ENCODE results near the gene APC.
A peak's percentile ranks its signal among the peaks of the same experiment; 100 is the strongest.
"Not testable (repeated sequence)": the region's sequence is repeated elsewhere in the genome, so short reads cannot be mapped to it uniquely, and the experiment has no call there.

Gene APC

DNA sequence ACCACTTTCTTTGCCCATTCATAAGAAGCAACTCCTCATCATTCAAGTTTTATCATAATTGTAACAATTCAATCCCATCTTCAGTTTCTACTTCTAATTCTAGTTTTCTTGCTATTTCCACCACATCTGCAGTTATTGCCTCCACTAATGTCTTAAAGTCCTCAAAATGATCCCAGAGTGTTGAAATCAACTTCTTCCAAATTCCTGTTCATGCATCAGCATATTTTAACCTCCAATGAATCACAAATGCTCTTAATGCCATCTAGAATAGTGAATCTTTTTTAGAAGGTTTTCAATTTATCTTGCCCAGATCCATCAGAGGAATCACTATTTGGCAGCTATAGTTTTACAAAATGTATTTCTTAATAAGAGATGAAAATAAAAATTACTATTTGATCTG lies 120.2 kb downstream of the APC start:
- TF ChIP-seq CTCF (IDR thresholded peaks at IDR 0.05; ENCODE audit: low read length, missing control alignments) = no peak
- DNase-seq (ENCODE audit: low read depth) = no peak
- H3K4me3 ChIP-seq (replicated peaks; ENCODE audit: low read depth, low read length) = no peak overlapping the region

GRCh38 chr5:112860571-112860928 lies 122.9 kb downstream of the APC start:
- not testable (repeated sequence) for DNase-seq (ENCODE audit: low read depth)
- H3K4me3 ChIP-seq (replicated peaks; ENCODE audit: low read depth, low read length) = peak overlapping the region; percentile 98

DNA sequence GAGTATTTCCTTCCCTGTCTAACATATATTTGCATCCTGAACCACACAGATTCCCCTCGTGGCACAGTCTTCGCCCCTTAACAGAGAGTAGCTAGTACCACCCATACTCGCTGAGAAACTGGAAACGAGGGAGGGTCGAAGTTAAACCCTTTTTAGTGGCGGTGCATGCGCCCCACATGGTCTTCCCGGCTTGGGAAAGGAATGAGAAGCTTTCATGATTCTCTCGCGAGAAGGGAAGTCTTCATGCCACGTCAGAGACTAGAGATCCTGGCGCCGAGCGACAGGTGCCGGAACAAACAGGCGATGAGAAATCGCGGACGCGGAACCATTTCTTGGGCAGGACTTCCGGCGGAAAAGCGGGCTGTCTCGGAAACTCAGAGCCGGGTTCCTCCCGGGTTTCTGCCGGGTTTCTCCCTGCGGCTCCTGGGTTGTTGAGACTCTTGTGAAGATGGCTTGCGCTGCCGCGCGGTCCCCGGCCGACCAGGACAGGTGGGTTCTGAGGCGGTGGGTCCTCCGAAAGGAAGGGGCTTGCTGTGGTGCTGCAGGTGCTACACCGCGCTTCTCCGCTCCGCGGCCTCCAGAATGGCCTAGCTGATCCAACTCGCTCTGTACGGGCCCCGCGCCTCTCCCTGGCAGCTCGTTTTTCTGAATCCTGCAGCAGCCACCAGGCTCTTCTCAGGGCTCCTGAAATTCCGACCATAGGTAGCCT lies 123.4 kb downstream of the APC start, which contains the start of gene SRP19:
Gene SRP19 (plus strand): TSS at position 359 of the 709 bp plus-strand sequence. CDS start 90 bp downstream, at position 449.
- H3K4me3 ChIP-seq (replicated peaks; ENCODE audit: low read depth, low read length) = peak within 1 kb of the TSS; percentile 98
- no peak for TF ChIP-seq CTCF (IDR thresholded peaks at IDR 0.05; ENCODE audit: low read length, missing control alignments)
- peak; percentile 98 for DNase-seq (ENCODE audit: low read depth)

- no peak for TF ChIP-seq CTCF (IDR thresholded peaks at IDR 0.05; ENCODE audit: low read length, missing control alignments)
- DNase-seq (ENCODE audit: low read depth) = no peak
- peak overlapping the region; percentile 98 for H3K4me3 ChIP-seq (replicated peaks; ENCODE audit: low read depth, low read length)
Observed at GRCh38 chr5:112861638-112861985, 123.9 kb downstream of the APC start.

DNA sequence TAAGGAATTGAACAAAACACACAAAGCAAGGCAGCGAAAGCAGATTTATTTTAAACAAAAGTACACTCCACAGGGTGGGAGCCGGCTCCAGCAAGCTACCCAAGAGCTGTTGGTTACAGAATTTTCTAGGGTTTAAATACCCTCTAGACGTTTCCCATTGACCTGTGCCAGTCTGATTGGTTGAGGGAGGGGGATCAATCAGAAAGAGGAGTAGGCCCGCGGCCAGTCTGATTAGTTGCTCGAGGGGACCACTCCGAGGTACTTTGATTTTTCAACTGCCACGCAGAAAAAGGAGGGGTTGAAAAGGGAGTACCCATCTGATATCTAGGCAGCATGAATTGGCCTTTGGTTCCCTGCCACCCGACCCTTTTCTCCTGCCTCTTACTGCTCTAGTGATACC lies 124.4 kb downstream of the APC start:
- H3K4me3 ChIP-seq (replicated peaks; ENCODE audit: low read depth, low read length) = peak overlapping the region; percentile 98
- DNase-seq (ENCODE audit: low read depth) = no peak
- no peak for TF ChIP-seq CTCF (IDR thresholded peaks at IDR 0.05; ENCODE audit: low read length, missing control alignments)

DNA sequence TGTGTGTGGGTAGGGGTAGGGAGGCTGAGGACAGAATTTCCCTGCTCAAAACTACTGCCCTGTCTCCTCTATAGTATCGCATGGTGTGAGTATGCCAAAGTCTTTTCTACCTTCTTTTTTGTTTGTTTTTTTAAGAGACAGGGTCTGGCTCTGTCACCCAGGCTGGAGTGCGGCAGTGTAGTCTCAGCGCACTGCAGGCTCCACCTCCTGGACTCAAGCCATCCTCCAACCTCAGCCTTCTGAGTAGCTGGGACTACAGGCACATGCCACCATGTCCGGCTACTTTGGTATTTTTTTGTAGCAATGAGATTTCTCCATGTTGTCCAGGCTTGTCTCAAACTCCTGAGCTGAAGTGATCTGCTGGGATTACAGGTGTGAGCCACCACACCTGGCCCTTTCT lies 125.9 kb downstream of the APC start:
- no peak overlapping the region for H3K4me3 ChIP-seq (replicated peaks; ENCODE audit: low read depth, low read length)
- TF ChIP-seq CTCF (IDR thresholded peaks at IDR 0.05; ENCODE audit: low read length, missing control alignments) = no peak
- no peak for DNase-seq (ENCODE audit: low read depth)

DNA sequence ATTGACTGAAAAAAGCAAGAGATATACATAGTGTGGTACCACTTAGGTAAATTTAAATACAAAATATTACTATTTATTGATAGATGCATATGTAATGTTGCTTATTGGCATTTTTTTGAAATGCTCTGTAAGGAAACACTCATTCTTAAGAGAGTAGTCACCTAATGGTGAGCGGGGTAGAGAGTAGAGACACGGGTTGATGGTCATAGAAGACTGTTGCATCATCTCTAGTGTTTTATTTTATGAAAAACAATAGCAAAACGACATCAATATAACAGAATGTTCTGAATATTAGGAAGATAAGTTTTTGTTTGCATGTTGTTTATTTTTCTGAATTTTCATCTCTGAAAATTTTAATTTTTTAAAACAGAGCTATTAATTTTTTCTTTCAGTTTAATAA lies 127.4 kb downstream of the APC start:
- TF ChIP-seq CTCF (IDR thresholded peaks at IDR 0.05; ENCODE audit: low read length, missing control alignments) = no peak
- peak; percentile 28 for DNase-seq (ENCODE audit: low read depth)
- no peak overlapping the region for H3K4me3 ChIP-seq (replicated peaks; ENCODE audit: low read depth, low read length)
